LHCN-M2 (cell line): ENCODE data around the gene TSC22D4. TPM values are rescaled to one million over a fixed set of nuclear protein-coding genes. Genes with fewer than 3 reads are reported as not detected.

Experiments used
- DNase-seq: peaks from one replicate; pipeline ENCODE4 v3.0.0-alpha.2; 2012; ENCODE audit warnings: low read depth
- total RNA-seq: library from RNA; depleted of rRNA; stranded (reverse); fragments of >200 nt; gene quantifications from 2 replicates; pipeline ENCODE4 v1.2.3, GENCODE V29; 2014; rRNA removed

TSC22D4 gene
- total RNA-seq, 1 experiment from 2014 or later: 41.3 TPM

DNA sequence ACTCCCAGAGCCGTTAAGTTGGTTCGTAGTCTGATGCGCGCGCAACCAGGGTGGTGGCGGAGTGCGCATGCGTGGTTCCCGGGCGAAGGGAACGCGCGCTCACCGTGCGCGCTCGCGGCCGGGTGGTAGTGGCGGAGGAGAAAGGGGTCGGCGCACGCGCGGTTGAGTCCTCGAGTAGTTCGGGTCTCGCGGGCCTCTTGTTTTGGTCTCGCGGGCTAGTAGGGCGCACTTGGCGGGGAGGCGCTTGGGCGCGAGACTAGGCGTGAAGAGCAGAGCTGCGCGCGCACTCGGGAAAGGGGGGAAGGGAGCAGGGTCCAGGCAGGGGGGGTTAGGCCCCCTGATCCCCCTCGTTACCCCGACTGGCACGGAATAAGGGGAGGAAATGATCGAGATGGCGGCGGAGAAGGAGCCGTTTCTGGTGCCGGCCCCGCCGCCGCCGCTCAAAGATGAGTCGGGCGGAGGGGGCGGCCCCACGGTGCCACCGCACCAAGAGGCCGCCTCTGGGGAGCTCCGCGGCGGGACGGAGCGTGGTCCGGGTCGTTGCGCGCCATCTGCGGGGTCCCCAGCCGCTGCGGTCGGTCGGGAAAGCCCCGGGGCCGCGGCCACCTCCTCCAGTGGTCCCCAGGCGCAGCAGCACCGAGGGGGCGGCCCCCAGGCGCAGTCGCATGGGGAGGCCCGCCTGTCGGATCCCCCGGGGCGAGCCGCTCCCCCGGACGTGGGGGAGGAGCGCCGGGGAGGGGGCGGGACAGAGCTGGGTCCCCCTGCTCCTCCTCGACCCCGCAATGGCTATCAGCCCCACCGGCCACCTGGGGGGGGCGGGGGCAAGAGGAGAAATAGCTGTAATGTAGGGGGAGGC lies 49.1 kb downstream of the TSC22D4 start, which contains the start of gene MEPCE:
Gene MEPCE, plus strand, starts transcription at position 195 of the 856 bp plus-strand sequence. Its CDS starts 188 bp downstream, at position 383.
- DNase-seq: peak; percentile 97

DNA sequence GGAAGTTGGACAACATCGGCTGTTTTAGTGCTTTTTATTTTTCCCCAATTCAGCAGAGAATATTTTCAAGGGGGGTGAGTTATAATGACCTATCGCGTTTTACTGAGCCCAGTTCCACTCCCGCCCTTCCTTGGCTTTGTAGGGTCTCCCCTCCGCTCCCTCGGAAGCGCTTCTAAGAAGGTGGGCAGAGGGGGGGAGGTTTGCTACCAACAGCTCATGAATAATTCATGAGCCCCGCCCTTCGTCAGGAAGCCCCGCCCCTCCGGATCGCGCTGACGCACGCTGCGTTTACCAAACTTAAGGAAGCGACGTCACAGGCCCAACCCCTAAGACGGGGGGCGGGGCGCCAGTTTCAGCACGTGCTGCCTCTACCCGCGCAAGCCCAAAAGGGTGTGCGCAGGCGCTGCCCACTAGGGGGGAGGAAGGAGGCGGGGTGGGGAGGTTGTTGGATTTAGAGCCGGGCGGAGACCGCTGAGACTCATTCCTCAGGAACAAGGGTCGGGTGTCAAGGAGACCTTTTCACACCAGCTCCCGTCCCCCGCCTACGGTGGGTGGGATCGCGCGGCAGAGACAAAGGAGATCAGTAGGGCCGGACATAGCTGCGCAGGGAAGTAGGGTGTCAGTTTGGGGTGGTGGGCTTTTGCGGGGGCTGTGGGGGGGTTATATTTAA lies 49.9 kb downstream of the TSC22D4 start:
- DNase-seq: peak; percentile 100

DNA sequence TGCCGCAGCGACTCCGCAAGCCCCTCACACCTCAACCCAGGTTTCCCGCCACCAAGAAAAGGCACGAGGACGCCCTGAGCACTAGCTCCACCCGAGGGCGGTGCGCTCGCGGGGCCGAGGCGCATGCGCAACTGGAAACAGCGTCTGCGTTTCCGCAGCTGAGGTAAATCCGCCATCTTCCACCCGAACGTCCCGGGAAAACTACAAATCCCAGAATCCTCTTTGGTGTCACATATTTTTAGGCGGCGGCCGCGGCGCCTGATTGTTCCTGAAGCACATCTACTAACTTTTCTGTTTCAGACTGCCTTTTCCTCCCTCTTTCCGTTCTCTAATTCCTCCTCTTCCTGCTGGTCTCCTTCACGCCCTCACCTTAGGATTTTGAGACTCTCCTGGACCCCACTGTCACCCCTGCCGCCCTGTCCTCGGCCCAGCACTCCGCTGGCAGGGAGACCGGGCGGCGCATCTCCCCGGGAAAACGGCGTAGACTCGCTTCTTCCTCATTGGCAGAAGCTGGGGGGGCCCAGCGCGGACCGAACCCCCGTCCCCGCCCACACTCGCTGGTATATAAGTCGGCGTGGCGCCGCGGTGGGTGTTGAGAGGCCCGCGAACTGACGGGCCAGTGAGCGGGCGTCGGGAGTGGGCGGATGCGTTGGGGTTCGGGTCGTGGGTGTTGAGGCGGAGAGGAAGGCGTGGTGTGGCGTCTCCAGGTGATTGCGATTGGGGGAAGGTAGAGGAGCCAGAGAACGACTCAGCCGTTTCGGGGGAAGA lies 50.6 kb downstream of the TSC22D4 start, which contains the start of gene ZCWPW1:
Gene ZCWPW1, minus strand, starts transcription at position 505 of the 768 bp plus-strand sequence. CDS start 8,054 bp downstream, outside the sequence.
- DNase-seq: peak; percentile 98

DNA sequence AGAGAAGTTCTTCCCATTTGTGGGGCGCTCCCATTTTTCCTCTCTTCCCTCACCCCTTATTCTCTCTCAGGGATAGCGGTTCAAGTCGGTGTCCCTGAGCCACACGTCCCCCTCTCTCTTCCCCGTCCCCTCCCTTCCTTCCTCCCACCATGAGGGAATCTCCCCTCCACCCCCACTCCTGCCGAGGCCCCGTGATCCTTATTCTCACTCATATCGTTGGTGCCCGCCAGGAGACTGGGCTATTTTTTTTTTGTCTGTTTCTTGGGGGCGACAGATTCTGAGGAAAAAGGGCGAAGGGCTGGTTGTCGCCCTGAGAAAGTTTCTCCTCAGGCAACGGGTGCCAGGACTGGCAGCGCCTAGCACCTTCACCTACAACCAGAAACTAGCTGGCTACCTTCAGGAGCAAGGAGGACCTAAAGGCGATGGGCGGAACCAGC lies 51.2 kb downstream of the TSC22D4 start:
- no peak for DNase-seq

DNA sequence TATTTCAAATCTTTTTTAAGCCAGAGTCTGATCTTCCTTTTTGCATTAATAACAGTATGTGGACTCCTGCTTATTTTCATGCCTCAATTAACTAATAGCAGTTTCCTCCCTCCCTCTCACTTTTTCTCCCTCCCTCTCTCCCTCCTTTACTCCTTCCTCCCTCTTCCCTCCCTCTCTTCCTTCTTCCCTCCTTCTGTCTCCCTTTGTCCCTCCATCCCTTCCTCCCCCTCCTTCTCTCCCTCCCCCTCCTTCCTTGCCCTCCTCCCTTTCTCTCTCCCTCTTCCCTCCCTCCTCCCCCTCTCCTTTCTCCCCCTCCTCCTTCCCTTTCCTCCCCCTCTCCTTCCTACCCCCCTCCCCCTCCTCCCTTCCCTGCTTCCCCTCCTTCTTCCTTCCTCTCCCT lies 52.5 kb downstream of the TSC22D4 start:
- DNase-seq: no peak

DNA sequence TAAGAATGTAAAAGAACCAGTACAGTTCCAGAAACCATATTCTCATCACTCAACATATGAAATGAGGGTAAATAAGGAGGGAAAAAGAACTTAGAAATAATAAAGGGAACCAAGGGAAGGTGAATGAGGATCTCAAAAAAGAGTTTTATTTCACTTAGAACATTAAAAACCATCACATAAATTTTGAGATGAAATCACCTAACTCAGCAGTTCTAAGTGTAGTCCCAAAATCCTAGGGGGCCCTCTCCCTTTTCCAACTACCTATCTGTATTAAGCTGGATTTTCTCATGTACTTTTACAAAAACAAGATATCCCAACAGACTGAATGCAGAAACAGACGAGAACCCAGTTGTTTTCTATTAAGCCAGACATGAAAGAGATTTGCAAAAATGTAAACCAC lies 53.7 kb downstream of the TSC22D4 start:
- no peak for DNase-seq

DNA sequence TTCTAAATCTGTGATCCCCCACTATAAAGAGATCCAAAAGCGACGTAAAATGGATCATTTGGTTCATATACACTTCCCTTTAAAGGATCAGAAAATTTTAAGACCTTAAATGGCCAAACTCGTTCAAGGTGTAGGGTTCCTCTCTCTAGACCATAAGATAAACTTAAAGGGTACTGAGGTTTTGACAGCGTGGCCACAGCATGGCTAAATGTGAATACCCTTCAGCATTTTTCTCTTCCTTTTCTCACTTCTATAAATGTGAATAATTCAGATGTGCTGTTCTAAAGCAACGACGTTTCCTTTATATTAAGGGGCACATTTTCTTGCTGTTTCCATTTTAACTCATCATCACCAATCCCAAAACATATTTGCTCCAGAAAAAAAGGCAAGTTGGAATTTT lies 55.7 kb downstream of the TSC22D4 start:
- DNase-seq: no peak

DNA sequence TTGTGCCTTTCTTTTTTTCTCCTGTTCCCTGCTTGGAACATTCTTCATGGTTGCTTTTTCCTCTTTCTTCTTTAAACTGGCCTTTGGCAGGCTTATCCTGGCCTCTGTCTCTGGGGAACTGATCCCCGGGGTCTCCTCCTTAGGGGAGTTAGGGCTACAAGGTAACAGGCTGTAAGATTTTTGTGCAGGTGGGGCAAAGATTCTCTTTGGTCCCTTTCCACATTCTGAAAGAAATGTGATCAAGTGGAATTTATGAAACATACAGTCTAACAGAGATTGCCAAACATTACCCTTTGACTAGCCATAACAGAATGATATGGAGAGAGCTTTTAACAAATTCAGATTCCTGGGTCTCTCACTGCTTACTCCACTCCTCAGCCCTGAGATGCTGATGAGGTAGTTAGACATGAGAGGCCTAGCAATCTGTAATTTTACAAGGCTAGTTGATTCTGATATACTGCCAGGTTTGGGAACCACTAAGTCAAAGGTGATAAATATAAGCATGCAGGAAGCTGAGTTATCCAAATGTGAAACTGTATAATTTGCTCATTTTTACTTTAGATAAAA lies 59.3 kb downstream of the TSC22D4 start:
- DNase-seq: no peak

DNA sequence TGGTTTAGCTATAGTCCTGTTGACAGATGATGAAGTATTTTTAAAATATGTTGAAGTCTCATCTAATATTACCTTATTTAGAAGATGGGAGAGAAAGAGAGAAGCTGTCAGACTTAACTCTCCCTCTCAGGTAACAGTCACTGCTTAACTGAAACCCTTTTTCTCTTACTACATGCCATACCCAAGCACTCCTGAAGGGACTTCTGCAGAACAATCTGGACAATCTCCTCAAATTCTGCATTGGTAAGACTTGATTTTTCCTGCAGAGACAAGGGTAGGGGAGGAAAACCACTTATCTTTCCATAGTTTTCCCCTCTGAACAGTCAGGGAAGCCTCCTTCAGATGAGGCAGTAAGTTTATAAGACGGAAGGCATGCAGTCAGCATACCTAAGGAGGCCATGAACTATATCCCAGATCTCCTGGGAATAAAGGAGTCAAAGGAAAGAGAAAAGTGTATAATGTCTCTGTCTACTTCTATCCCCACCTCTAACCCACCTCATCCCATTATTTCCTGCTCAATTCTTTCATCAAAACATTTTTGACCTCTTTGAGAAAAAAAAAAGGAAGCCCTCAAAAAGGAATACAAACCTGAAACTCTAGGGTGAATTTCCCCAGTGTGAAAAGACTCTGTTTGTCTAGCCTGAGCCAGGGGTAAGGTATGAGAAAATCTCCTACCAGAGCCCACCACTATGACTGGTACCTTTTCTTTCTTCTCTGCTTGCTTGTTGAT lies 59.9 kb downstream of the TSC22D4 start:
- DNase-seq: no peak

Other genes with a start within 250 kb of the TSC22D4 start
- not detected in 2 replicates for gene SPDYE3, start 171.5 kb downstream of the TSC22D4 start, total RNA-seq
- gene PILRB, start 121.1 kb downstream of the TSC22D4 start, total RNA-seq: 15.7 and 20.1 TPM in 2 replicates
- gene PILRA, start 105.7 kb downstream of the TSC22D4 start, total RNA-seq: not detected in 2 replicates
- 1.9 and 4.2 TPM in 2 replicates for gene ZCWPW1, start 50.5 kb downstream of the TSC22D4 start, total RNA-seq
- 59.0 and 63.9 TPM in 2 replicates for gene MEPCE, start 49.4 kb downstream of the TSC22D4 start, total RNA-seq
- gene PPP1R35, start 42.7 kb downstream of the TSC22D4 start, total RNA-seq: 68.5 and 71.6 TPM in 2 replicates
- not detected in 2 replicates for gene SPACDR, start 15.0 kb downstream of the TSC22D4 start, total RNA-seq
- 0.13 and 0.23 TPM in 2 replicates for gene NYAP1, start 4.7 kb upstream of the TSC22D4 start, total RNA-seq
- gene AGFG2, start 60.0 kb upstream of the TSC22D4 start, total RNA-seq: 23.0 and 28.0 TPM in 2 replicates
- gene SAP25, start 94.7 kb upstream of the TSC22D4 start, total RNA-seq: 2.4 TPM in 1 of 2 replicates, not detected in the other
- 81.4 and 92.0 TPM in 2 replicates for gene LRCH4, start 106.9 kb upstream of the TSC22D4 start, total RNA-seq
- 0.38 and 0.92 TPM in 2 replicates for gene FBXO24, start 107.1 kb upstream of the TSC22D4 start, total RNA-seq
- gene PCOLCE, start 123.1 kb upstream of the TSC22D4 start, total RNA-seq: 4.7 and 5.2 TPM in 2 replicates
- 15.8 and 21.5 TPM in 2 replicates for gene MOSPD3, start 133.3 kb upstream of the TSC22D4 start, total RNA-seq
- 1.3 TPM in 2 replicates for gene TFR2, start 162.3 kb upstream of the TSC22D4 start, total RNA-seq
- gene ACTL6B, start 177.2 kb upstream of the TSC22D4 start, total RNA-seq: not detected in 2 replicates
- 176 and 205 TPM in 2 replicates for gene GNB2, start 194.5 kb upstream of the TSC22D4 start, total RNA-seq
- 23.3 and 28.0 TPM in 2 replicates for gene GIGYF1, start 215.0 kb upstream of the TSC22D4 start, total RNA-seq
- 66.3 and 68.8 TPM in 2 replicates for gene POP7, start 226.9 kb upstream of the TSC22D4 start, total RNA-seq
- 0.11 TPM in 1 of 2 replicates, not detected in the other for gene EPO, start 241.3 kb upstream of the TSC22D4 start, total RNA-seq